Neuronal stem cell (in vitro differentiated cells): ENCODE results near the gene FADS2.

Experiments used
- DNase-seq: peaks from one replicate; pipeline ENCODE4 v3.0.0-alpha.2; 2013; ENCODE audit warnings: low spot score
- H2AFZ ChIP-seq: one replicate; pipeline ENCODE4 v1.6.1; 2013; ENCODE audit warnings: mild to moderate bottlenecking, low read length, inconsistent platforms
- H2AK5ac ChIP-seq: 2 replicates; pipeline ENCODE4 v1.6.1; 2013; ENCODE audit warnings: low read depth, mild to moderate bottlenecking, inconsistent platforms, low read length, moderate library complexity, mixed read lengths
- H2BK120ac ChIP-seq: 2 replicates; pipeline ENCODE4 v1.6.1; 2013; ENCODE audit warnings: low read depth, mild to moderate bottlenecking, inconsistent platforms, low read length, moderate library complexity, mixed read lengths
- H2BK12ac ChIP-seq: one replicate; pipeline ENCODE4 v1.6.1; 2013; ENCODE audit warnings: low read length, inconsistent platforms
- H2BK15ac ChIP-seq: 2 replicates; pipeline ENCODE4 v1.6.1; 2013; ENCODE audit warnings: mild to moderate bottlenecking, low read length, inconsistent platforms, mixed read lengths
- H2BK5ac ChIP-seq: one replicate; pipeline ENCODE4 v1.6.1; 2013; ENCODE audit warnings: inconsistent platforms, mild to moderate bottlenecking, low read length, moderate library complexity
- H3K14ac ChIP-seq: one replicate; pipeline ENCODE4 v1.6.1; 2013; ENCODE audit warnings: low read length, inconsistent platforms
- H3K18ac ChIP-seq: 2 replicates; pipeline ENCODE4 v1.6.1; 2013; ENCODE audit warnings: low read length, inconsistent platforms
- H3K23ac ChIP-seq: 2 replicates; pipeline ENCODE4 v1.6.1; 2013; ENCODE audit warnings: low read depth, mild to moderate bottlenecking, mixed read lengths, low read length, inconsistent platforms; ENCODE audit not compliant: poor library complexity
- H3K27ac ChIP-seq: replicated peaks from 3 replicates; pipeline ENCODE4 v1.5.1; 2013; ENCODE audit warnings: low read length, inconsistent platforms
- H3K27me3 ChIP-seq, 3 experiments: 2 replicates each; pipeline ENCODE4 v1.6.1; 2013; ENCODE audit warnings: low read length in 3 of 3, mild to moderate bottlenecking in 2 of 3, inconsistent platforms in 1 of 3, low read depth in 1 of 3, mixed read lengths in 1 of 3, moderate library complexity in 1 of 3; ENCODE audit not compliant: control insufficient read depth in 3 of 3, insufficient read depth in 3 of 3
- H3K36me3 ChIP-seq, 2 donors: replicated peaks in 1 of 2; 2 replicates each; pipeline ENCODE4 v1.6.1; 2013; ENCODE audit warnings: low read length in 2 of 2; ENCODE audit not compliant: control insufficient read depth in 2 of 2, insufficient read depth in 2 of 2
- H3K4ac ChIP-seq: 2 replicates; pipeline ENCODE4 v1.6.1; 2013; ENCODE audit warnings: inconsistent platforms, mild to moderate bottlenecking, low read length, moderate library complexity
- H3K4me1 ChIP-seq, 2 donors: 1 replicate in 1 of 2; 2 replicates in 1 of 2; pipeline ENCODE4 v1.6.1; 2013; ENCODE audit warnings: low read length in 2 of 2, low read depth in 1 of 2; ENCODE audit not compliant: control insufficient read depth in 2 of 2, insufficient read depth in 1 of 2
- H3K4me2 ChIP-seq: one replicate; pipeline ENCODE4 v1.6.1; 2013; ENCODE audit warnings: mild to moderate bottlenecking, low read length, inconsistent platforms; ENCODE audit not compliant: insufficient read depth, poor library complexity, severe bottlenecking
- H3K4me3 ChIP-seq, 2 donors: 2 replicates each; pipeline ENCODE4 v1.5.1; 2013; ENCODE audit warnings: low read length in 2 of 2, mild to moderate bottlenecking in 2 of 2, inconsistent platforms in 1 of 2, moderate library complexity in 1 of 2
- H3K79me1 ChIP-seq: one replicate; pipeline ENCODE4 v1.6.1; 2013; ENCODE audit warnings: low read depth, mild to moderate bottlenecking, inconsistent platforms, low read length, moderate library complexity
- H3K9ac ChIP-seq: one replicate; pipeline ENCODE4 v1.6.1; 2013; ENCODE audit warnings: mild to moderate bottlenecking, low read depth, low read length, inconsistent platforms; ENCODE audit not compliant: poor library complexity
- H3K9me3 ChIP-seq, 2 donors: replicated peaks in 1 of 2; 2 replicates each; pipeline versions ENCODE3 to v1.6.1; 2013; ENCODE audit warnings: low read length in 2 of 2, mild to moderate bottlenecking in 2 of 2, inconsistent platforms in 1 of 2, low read depth in 1 of 2, mixed read lengths in 1 of 2, moderate library complexity in 1 of 2; ENCODE audit not compliant: control insufficient read depth in 2 of 2, insufficient read depth in 1 of 2
- H4K8ac ChIP-seq: one replicate; pipeline ENCODE4 v1.6.1; 2013; ENCODE audit warnings: low read depth, mild to moderate bottlenecking, inconsistent platforms, low read length, moderate library complexity
- H4K91ac ChIP-seq: one replicate; pipeline ENCODE4 v1.6.1; 2013; ENCODE audit warnings: low read length, low read depth, mild to moderate bottlenecking, inconsistent platforms; ENCODE audit not compliant: poor library complexity
- WGBS, 2 donors: extraction: QIAGEN DNeasy Blood & Tissue Kit; methylation state at CpG; one replicate each; pipeline ENCODE4 v1.1.7; 2013; ENCODE audit warnings: missing lambda C conversion rate in 2 of 2, mixed read lengths in 1 of 2; ENCODE audit not compliant: insufficient read length in 2 of 2, insufficient replicate concordance in 1 of 2; ENCODE audit errors: extremely low coverage in 2 of 2; 5-methylcytosine and 5-hydroxymethylcytosine counted together

Gene FADS2

DNA sequence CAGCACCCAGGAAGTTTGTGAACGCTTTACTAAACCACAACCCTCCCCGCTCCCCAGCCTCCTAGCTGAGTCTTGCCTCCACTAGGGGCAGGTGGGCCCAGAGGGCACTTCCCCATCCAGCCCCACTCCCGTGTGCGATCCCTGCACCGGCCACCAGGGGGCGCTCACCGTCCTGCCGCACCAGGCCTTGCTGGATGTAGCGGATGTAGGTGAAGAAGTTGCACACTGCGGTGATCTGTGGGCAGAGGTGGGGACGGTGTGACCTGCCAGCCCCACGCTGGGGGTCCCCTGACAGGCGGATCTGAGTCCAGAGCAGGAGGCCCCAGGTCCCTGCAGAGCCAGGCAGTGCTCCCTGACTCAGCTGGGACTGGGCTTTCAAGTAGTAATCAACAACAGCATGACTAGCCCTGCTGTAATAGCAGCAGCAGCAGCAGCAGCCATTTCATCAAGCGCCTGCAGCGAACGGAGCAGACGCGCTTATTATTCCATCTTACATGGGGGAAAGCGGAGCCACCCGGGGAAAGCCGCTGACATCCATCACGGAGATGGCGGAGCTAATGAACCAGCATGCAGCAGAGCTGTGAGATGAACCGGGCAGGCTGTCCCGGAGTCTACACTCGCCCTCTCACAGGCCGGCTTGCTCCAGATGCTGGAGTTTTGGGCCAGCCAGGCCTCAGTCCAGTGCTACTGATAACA lies 71.2 kb downstream of the FADS2 start:
- peak overlapping the region; percentile 79 for H2AK5ac ChIP-seq
- H3K4me2 ChIP-seq: no peak overlapping the region
- no peak overlapping the region for H3K27ac ChIP-seq
- no peak overlapping the region for H4K91ac ChIP-seq
- WGBS, 2 donors: no CpG with 5 or more reads among the region's 27 CpGs
- H2BK5ac ChIP-seq: peak overlapping the region; percentile 89
- peaks cover 0 to 5% of the 10 kb centered on the region in 2 donors for H3K4me1 ChIP-seq
- H2BK15ac ChIP-seq: peak overlapping the region; percentile 95
- no peak overlapping the region for H4K8ac ChIP-seq
- H3K23ac ChIP-seq: no peak overlapping the region
- no peak overlapping the region for H3K9ac ChIP-seq
- H3K14ac ChIP-seq: no peak overlapping the region
- H3K27me3 ChIP-seq: no peaks in the 10 kb centered on the region
- peak; percentile 82 for DNase-seq
- peaks cover 2% of the 10 kb centered on the region for H3K79me1 ChIP-seq
- H3K9me3 ChIP-seq: no peaks in the 10 kb centered on the region
- peak overlapping the region; percentile 74 for H2BK120ac ChIP-seq
- H3K4ac ChIP-seq: no peak overlapping the region
- peak overlapping the region; percentile 76 for H2BK12ac ChIP-seq
- H3K18ac ChIP-seq: peak overlapping the region; percentile 36
- H2AFZ ChIP-seq: peak overlapping the region; percentile 74
- H3K4me3 ChIP-seq: no peak overlapping the region
- no peaks in the 10 kb centered on the region for H3K36me3 ChIP-seq

DNA sequence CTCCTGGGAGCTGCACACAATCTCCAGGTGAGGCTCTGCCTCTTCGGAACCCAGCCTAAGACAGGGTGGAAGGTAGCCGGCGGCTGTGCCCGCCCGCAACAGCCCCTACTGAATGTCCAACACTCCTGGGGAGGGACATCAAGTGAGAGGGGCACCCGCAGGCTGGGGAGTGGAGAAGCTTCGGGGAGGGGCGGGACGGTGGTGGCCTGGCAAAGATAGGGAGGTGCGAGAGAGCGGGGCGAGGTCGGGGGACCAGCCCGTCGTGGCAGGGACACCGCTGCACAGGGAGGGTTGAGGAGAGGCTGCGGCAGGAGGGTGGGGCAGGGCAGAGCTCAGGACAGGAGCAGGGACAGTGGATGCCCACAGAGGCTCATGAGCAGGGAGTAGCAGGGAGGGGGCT lies 72.2 kb downstream of the FADS2 start:
- no peak overlapping the region for H3K9ac ChIP-seq
- no peak overlapping the region for H4K8ac ChIP-seq
- no CpG with 5 or more reads among the region's 17 CpGs for WGBS, 2 donors
- peak overlapping the region; percentile 36 for H3K18ac ChIP-seq
- peak overlapping the region; percentile 49 for H3K23ac ChIP-seq
- H3K4ac ChIP-seq: no peak overlapping the region
- H2BK5ac ChIP-seq: no peak overlapping the region
- H3K27me3 ChIP-seq: no peaks in the 10 kb centered on the region
- H3K36me3 ChIP-seq: no peaks in the 10 kb centered on the region
- no peak overlapping the region for H2BK120ac ChIP-seq
- DNase-seq: no peak
- H2AK5ac ChIP-seq: no peak overlapping the region
- H3K4me1 ChIP-seq: peaks cover 7 to 10% of the 10 kb centered on the region in 2 donors
- no peak overlapping the region for H4K91ac ChIP-seq
- H2BK15ac ChIP-seq: no peak overlapping the region
- no peak overlapping the region for H3K27ac ChIP-seq
- no peak overlapping the region for H3K4me3 ChIP-seq
- no peak overlapping the region for H3K14ac ChIP-seq
- H3K79me1 ChIP-seq: peaks cover 2% of the 10 kb centered on the region
- no peak overlapping the region for H3K4me2 ChIP-seq
- no peaks in the 10 kb centered on the region for H3K9me3 ChIP-seq
- no peak overlapping the region for H2AFZ ChIP-seq
- H2BK12ac ChIP-seq: no peak overlapping the region

DNA sequence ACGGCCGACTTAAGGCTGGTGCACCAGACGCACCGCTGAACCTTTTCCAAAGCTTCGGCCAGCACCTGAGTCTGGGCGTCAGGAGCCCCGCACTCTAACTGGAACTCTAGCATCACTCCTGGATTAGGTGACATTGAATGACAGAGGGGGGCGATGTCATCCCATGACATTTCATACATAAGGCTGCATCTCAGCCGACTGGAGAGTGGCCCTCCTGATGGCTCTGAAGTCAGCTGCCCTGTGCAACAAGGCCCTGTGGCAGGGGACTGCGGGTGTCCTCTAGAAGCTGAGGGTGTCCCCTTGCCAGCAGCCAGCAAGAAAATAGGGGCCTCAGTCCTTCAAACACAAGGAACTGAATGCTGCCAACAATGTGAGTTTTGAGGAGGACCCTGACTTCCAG lies 73.3 kb downstream of the FADS2 start:
- H3K27me3 ChIP-seq: no peaks in the 10 kb centered on the region
- no peak overlapping the region for H3K4me2 ChIP-seq
- H2BK120ac ChIP-seq: no peak overlapping the region
- H3K18ac ChIP-seq: no peak overlapping the region
- H3K4me3 ChIP-seq: no peak overlapping the region
- H2BK15ac ChIP-seq: no peak overlapping the region
- no peak for DNase-seq
- no peak overlapping the region for H3K27ac ChIP-seq
- no peak overlapping the region for H3K14ac ChIP-seq
- H3K4me1 ChIP-seq: peaks cover 7 to 10% of the 10 kb centered on the region in 2 donors
- no CpG with 5 or more reads among the region's 10 CpGs for WGBS, 2 donors
- peaks cover 2% of the 10 kb centered on the region for H3K79me1 ChIP-seq
- H4K91ac ChIP-seq: no peak overlapping the region
- no peak overlapping the region for H3K4ac ChIP-seq
- no peaks in the 10 kb centered on the region for H3K36me3 ChIP-seq
- H2AFZ ChIP-seq: no peak overlapping the region
- no peak overlapping the region for H2BK12ac ChIP-seq
- no peak overlapping the region for H3K23ac ChIP-seq
- no peak overlapping the region for H3K9ac ChIP-seq
- no peak overlapping the region for H4K8ac ChIP-seq
- H3K9me3 ChIP-seq: no peaks in the 10 kb centered on the region
- H2BK5ac ChIP-seq: no peak overlapping the region
- H2AK5ac ChIP-seq: peak overlapping the region; percentile 34

DNA sequence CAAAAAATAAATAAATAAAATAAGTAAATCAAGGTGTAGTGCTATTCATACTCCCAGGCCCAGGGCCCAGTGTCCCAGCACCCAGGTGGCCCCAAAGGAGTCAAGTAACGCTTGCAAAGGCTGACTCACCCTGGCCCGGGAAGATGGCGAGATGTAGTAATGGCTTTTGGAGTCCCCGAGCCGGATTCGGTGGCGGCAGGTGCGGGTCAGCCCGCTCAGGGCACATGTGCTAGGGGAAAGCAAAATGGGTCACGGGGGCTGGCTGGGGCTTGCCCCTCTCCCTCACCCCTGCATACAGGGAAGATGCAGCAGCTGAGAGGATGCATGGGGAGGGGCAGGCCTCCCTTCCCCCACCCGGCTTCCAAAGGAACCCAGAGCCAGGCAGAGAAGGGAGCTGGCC lies 74.2 kb downstream of the FADS2 start:
- no peaks in the 10 kb centered on the region for H3K9me3 ChIP-seq
- H2BK12ac ChIP-seq: no peak overlapping the region
- H3K4me1 ChIP-seq: peaks cover 7 to 9% of the 10 kb centered on the region in 2 donors
- DNase-seq: no peak
- no peak overlapping the region for H3K27ac ChIP-seq
- no peak overlapping the region for H3K4ac ChIP-seq
- H2BK15ac ChIP-seq: no peak overlapping the region
- no peak overlapping the region for H2AK5ac ChIP-seq
- H3K4me2 ChIP-seq: no peak overlapping the region
- no peaks in the 10 kb centered on the region for H3K36me3 ChIP-seq
- peaks cover 2% of the 10 kb centered on the region for H3K79me1 ChIP-seq
- H4K91ac ChIP-seq: no peak overlapping the region
- no CpG with 5 or more reads among the region's 11 CpGs for WGBS, 2 donors
- H2BK120ac ChIP-seq: no peak overlapping the region
- no peak overlapping the region for H2BK5ac ChIP-seq
- no peak overlapping the region for H3K9ac ChIP-seq
- H3K27me3 ChIP-seq: no peaks in the 10 kb centered on the region
- no peak overlapping the region for H4K8ac ChIP-seq
- H3K18ac ChIP-seq: no peak overlapping the region
- H2AFZ ChIP-seq: no peak overlapping the region
- no peak overlapping the region for H3K4me3 ChIP-seq
- H3K14ac ChIP-seq: no peak overlapping the region
- H3K23ac ChIP-seq: no peak overlapping the region
